Stimulated activated CD4-positive, alpha-beta T cell treated with anti-CD3 and anti-CD28 coated beads, Interleukin-2, amount 100 ng/mL, for 24 hours (primary cell): ENCODE data around the gene DTNBP1.
"Not testable (repeated sequence)": the region's sequence is repeated elsewhere in the genome, so short reads cannot be mapped to it uniquely, and the experiment has no call there.

Experiments used
- DNase-seq, 2 donors: peaks; one replicate each; pipeline ENCODE4 v3.0.0-alpha.2; 2020

DTNBP1 gene

GRCh38 chr6:15662326-15663129 lies at the start of gene DTNBP1:
DTNBP1 (minus strand) TSS chr6:15663028; CDS start chr6:15662869, 159 bp downstream.
- peak; percentile 86 to 87 for DNase-seq

GRCh38 chr6:15709651-15710269 lies 46.9 kb upstream of the DTNBP1 start:
- no peak for DNase-seq

- no peak for DNase-seq
Measured at GRCh38 chr6:15708231-15708630, 45.4 kb upstream of the DTNBP1 start.

GRCh38 chr6:15705981-15706380 lies 43.2 kb upstream of the DTNBP1 start:
- no peak for DNase-seq

GRCh38 chr6:15698471-15698870 lies 35.6 kb upstream of the DTNBP1 start:
- no peak for DNase-seq

- no peak for DNase-seq
Measured at GRCh38 chr6:15697895-15698294, 35.1 kb upstream of the DTNBP1 start.

- peak; percentile 79 to 81 for DNase-seq
Measured at GRCh38 chr6:15691250-15691869, 28.5 kb upstream of the DTNBP1 start.

- no peak for DNase-seq
Measured at GRCh38 chr6:15690510-15690909, 27.7 kb upstream of the DTNBP1 start.

- no peak for DNase-seq
Measured at GRCh38 chr6:15689586-15690482, 27.0 kb upstream of the DTNBP1 start.

GRCh38 chr6:15685619-15686018 lies 22.8 kb upstream of the DTNBP1 start:
- no peak for DNase-seq

- DNase-seq: no peak
Measured at GRCh38 chr6:15682965-15683822, 20.4 kb upstream of the DTNBP1 start.

- DNase-seq: no peak
Measured at GRCh38 chr6:15681946-15682345, 19.1 kb upstream of the DTNBP1 start.

GRCh38 chr6:15678514-15678913 lies 15.7 kb upstream of the DTNBP1 start:
- no peak for DNase-seq

- no peak for DNase-seq
Measured at GRCh38 chr6:15677822-15678221, 15.0 kb upstream of the DTNBP1 start.

- DNase-seq: no peak
Measured at GRCh38 chr6:15675536-15676220, 12.8 kb upstream of the DTNBP1 start.

- DNase-seq: no peak
Measured at GRCh38 chr6:15674690-15675386, 12.0 kb upstream of the DTNBP1 start.

GRCh38 chr6:15673666-15674065 lies 10.8 kb upstream of the DTNBP1 start:
- DNase-seq: no peak

GRCh38 chr6:15672818-15673217 lies 10.0 kb upstream of the DTNBP1 start:
- DNase-seq: no peak

GRCh38 chr6:15672291-15672690 lies 9.5 kb upstream of the DTNBP1 start:
- DNase-seq: no peak

GRCh38 chr6:15668918-15669317 lies 6.1 kb upstream of the DTNBP1 start:
- DNase-seq: no peak

GRCh38 chr6:15666896-15667295 lies 4.1 kb upstream of the DTNBP1 start:
- not testable (repeated sequence) for DNase-seq
